ENCODE data around the gene SHC3. TPM values are rescaled to one million over a fixed set of nuclear protein-coding genes. Genes with fewer than 3 reads are reported as not detected.

Gene SHC3
- polyA plus RNA-seq, 1 donor = 0.61 TPM

DNA sequence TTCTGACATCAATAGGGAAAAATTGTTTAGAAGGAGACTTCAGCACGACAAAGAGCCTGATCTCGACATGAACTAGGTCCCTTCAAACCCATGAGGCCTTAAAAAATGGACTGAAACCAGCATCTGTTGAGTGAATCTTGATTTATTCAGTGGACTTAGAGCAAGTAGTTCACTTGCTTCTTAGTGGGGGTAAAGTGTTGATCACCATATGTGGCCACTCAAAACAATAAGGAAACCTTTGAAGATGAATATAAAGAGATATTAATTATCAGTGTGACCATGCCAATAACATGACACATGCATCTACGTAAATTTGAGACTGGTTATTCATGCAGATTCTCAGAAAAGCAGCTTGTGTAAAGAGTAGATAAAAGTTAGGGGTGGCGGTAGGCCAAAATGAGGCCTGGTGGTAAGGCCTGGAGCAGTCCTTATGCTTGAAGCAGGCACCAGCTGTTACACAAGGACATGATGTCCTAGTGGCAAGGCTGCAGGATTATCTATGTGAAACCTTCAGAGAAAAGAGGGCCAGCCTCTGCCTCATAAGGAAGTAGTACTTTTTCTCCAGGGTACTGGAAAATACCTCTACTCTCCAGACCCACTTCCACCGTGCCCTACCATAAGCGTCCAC, 126.0 kb downstream of the SHC3 start:
- DNase-seq (ENCODE audit: low read depth) = no peak

DNA sequence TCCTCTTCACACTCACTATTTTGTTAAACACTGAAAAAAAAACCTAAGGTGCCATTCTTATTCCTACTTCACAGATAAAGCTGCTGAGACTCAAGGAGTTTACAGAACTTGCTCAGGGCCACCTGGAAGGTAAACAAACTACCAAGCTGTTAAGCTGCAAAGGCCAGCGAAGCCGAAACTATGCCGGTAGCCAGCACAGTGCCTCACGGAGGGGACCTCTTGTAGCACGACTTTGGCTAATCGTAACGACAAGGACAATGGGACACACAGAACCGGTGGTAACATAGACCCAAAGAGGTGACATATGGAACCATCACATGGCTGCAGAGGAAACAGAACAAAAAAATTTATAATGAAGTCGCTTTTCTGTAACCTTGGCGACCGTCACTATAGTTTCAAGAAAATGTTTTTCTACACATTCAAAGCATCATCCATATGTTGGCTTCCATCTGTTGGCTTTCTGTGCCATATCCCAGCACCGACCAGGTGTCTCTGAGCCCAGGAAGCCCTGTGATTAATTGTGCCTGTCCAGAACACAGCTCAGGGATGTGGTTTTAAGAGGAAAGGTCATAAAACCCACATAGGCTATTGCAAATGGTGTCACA, 127.1 kb downstream of the SHC3 start:
- DNase-seq (ENCODE audit: low read depth) = no peak

DNA sequence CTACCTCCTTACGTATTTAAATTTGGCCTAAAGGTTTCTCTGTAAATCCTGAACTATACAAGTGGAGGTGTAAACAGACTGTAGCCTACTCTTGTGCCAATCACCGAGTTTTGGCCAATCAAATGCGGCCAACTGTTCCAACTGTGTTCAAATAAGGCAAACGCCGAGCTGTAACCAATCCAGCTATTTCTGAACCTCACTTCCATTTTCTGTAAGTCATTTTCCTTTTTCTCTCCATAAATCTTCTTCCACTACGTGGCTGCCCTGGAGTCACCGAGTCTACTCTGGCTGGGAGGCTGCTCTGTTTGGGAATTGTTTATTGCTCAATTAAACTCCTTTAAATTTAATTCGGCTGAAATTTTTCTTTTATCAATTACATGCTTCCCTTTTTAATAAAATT, 129.0 kb downstream of the SHC3 start:
- no peak for DNase-seq (ENCODE audit: low read depth)

DNA sequence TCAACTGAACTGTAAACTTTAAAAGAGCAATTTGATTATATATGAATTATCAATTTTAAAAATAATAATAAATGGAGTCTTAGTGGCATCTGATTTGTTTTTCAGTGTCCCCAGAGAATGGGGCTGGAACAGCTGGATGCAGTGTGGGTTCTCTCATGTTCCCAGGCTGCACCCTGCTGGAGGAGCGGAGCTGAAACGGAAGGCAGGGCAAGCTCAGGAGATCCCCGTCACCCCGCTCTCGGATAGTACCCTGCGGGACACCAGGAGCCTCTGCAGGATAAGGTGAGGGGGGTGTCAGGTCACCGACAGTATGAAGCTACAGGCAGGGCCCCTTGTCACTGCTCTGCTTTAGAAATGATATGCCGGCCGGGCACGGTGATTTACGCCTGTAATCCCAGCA, 130.0 kb downstream of the SHC3 start:
- DNase-seq (ENCODE audit: low read depth) = no peak

DNA sequence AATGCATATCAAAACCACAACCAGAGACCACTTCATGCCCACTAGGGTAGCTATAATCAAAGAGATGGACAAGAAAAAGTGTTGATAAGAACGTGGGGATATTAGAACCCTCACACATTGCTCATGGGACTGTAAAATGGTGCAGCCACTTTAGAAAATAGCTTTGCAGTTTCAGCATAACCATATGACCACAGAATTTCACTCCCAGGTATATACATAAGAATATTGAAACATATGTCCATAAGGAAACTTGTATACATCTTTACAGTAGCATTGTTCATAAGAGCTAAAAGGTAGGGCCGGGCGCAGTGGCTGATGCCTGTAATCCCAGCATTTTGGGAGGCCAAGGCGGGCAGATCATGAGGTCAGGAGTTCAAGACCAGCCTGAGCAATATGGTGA, 131.0 kb downstream of the SHC3 start:
- DNase-seq (ENCODE audit: low read depth) = no peak

DNA sequence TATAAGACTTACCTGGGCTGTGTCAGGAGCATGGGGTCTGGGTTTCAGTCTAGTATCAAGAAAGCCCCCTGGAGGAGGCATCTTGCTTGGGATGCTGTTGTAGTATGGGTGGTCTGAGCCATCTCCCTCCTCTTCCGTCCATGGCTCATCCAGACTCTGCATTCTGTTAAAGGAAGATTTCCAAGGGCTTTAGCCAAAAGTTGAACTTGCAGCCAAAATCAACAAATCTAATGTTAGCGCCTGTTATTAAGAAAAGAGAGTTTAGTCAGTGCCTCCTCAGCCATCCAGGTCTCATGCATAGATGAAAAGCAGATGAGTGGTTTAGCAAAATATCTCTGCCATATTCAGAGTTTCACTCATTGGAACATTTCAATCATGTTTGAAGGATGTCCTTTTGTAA, 131.8 kb downstream of the SHC3 start:
- DNase-seq (ENCODE audit: low read depth) = no peak

DNA sequence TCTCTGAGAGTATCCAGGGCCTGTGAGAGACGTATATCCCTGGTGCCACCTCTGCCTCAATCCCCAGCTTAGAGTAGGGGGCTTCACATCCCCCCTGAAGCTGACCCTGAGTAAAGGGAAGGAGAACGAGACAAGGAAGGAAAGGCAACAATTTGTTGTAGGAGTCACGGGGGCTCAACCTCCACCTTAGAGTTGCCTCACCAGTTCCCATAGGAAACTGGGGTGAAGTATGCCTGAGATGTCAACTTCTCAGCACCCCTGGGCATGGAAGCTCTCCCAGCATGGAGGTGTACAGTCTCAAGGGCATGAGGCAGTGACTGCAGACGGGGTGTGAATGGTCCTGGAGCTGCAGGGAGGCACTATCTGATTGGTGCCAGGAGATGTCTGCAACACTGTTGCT, 133.7 kb downstream of the SHC3 start:
- DNase-seq (ENCODE audit: low read depth) = no peak

DNA sequence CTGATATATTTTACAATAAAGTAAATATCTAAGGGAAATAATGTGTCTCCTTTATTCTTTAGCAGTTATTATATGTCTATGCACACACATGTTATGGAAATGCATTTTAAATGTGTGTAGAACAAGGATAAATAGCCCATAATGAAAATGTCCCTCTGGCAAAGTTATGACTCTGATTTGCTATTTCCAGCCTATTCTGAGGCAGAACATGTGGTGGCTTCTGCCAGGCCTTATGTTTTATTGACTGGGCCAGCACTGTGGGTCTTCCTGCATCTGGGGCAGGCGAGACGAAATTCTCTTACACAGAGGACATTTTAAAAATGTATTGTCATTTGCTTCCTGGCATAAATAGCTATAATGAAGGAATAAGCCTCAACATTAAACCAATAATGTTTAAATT, 134.5 kb downstream of the SHC3 start:
- DNase-seq (ENCODE audit: low read depth) = no peak

DNA sequence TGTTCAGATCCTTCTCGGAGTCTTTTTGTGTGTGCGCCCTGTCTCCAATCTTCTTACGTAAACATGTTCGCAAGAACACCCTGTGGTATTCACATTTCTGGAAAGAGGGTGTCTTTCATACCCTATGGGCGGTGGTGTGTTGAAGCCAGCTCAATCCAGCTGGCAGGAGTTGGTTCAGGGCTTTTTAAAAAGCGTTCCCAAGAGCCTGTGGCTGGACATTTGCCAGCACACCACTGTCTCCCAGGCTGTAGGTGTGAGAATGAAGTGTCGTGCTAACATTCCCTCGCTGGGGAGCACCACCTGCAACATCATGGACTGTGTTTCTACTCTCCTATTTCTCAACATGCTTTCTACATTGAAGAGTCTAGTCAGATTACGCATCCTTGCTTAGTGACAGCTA, 135.6 kb downstream of the SHC3 start:
- no peak for DNase-seq (ENCODE audit: low read depth)

DNA sequence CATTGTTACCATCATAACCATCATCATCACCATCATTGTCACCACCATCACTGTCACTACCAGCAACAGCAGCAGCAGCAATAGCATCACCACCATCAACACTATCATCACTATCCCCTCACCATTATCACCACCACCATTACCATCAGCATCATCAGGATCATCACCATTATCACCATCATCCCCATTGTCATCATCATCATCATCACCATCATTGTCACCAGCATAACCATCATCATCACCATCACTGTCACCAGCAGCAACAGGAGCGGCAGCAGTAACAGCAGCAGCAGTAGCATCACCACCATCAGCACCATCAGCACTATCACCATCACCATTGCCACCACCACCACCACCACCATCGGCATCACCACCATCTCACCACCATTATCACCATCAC, 139.0 kb downstream of the SHC3 start:
- no peak for DNase-seq (ENCODE audit: low read depth)

DNA sequence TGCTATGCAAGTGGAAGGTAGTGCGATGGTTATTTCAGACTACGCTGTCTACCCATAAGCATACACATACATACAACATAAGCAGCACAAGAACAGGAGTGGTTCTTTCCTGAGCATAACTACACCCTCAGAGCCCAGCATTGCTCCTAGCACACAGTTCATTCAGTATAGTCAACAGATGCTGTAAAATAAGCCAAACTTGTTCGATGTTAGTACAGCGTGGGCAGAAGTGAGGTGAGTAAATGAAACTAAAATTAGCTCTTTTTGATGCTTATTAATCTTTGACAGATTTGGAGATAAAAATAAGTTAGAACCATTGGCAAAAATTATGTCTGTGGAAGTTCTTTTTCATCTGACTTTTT, 139.5 kb downstream of the SHC3 start:
- DNase-seq (ENCODE audit: low read depth) = no peak

DNA sequence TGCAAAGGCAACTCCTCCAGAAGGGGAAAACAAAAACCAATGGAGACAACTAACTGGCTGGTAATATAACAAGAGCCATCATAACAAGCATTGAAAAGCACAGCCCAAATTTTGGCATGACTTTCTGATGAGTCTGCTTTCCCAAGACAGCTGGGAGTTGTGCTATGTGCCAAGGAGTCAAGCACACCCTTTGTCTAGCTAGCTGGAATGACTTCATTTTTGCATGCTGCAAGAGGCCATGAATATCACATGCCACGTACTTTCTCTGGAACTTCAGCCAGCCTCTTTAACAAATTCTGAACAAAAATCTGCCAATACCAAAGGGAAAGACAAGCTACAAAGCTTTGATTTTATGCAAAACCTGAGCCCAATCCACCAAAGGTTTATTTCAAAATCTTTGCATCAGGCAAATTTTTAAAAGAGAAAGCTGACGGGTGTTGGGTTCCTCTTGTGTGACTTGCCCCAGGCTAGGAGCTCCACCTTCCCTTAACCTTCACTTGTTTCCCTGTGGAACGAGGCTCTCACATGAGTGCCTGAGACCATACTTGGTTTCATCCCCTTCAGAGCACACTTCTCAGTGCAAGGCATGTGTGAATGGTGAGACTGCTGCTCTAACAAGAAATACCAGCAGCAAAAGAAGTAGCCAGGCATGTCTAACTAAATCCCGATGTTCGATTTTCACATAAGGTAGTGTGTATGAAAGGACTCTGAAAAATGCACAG, 140.1 kb downstream of the SHC3 start:
- no peak for DNase-seq (ENCODE audit: low read depth)

DNA sequence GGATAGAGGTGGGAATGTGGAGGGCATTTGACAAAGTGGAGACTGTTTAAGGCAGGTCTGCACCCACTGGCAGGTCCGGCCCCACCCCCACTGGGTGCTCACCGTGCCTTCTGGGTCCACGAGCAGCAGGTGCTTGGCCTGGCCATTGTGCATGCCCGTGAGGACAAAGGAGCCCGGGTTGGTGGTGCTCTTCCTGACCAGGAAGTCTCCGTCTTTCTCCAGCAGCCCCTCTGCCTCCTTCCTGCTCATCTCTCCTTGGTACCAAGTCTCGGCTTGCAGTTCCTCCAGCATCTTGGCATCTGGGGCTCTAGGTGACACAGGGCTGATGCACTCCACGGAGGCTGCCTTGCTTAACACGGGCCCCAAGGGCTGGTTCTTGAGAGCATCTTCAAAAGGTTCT, 140.7 kb downstream of the SHC3 start:
- DNase-seq (ENCODE audit: low read depth) = no peak

DNA sequence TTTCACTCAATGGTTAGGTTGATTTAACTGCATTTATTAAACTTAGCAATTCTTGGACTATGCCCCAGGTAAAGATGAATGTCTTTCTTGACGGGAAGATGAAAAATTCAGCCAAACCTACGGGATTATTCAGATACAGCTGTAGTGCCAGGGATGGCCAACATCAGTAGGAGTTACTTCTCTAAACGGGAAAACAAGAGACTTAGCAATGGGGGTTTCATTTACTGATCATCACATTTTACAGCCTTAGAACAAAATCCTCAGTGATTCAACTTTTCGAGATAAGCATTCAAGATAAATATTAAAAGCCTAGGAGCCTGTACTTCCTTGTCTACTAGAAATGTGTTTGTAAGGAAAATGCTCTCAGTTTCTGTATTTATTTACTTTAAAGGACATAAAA, 141.3 kb downstream of the SHC3 start:
- DNase-seq (ENCODE audit: low read depth) = no peak

DNA sequence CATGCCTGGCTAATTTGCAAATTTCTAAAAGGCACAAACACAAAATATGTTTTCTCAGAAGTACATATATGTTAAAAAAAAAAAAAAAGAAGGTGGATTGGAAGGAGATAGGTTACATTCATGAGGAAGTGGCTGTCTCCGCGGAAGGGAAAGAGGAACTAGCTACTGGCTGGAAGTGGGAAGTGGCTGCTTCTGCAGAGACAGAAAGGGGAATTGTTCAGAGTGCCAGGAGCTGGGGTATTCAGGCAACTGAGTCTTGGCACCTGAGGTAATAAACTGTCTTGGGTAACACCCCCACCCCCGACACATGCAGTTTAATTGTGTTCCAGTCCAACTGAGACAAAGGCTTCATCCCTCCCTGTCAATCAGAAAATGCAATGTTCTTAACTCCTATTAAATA, 141.7 kb downstream of the SHC3 start:
- DNase-seq (ENCODE audit: low read depth) = no peak

DNA sequence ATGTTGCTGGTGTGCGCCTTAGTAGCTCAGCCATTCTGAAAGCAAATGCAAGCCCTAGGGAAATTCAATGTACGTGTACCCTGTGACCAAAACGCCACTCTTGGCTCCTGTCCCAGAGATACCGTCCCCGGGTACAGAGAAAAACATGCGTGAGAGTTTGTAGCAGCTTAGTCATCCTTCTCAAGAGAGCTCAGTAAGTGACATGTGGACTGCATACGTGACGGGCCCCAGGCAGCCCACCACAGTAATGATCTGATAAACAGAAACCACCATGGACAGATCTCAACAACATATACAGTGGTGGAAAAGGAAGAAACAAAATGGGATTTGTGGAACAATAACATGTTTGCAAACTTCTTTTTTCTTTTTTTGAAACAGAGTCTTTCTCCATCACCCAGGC, 142.2 kb downstream of the SHC3 start:
- DNase-seq (ENCODE audit: low read depth) = no peak

DNA sequence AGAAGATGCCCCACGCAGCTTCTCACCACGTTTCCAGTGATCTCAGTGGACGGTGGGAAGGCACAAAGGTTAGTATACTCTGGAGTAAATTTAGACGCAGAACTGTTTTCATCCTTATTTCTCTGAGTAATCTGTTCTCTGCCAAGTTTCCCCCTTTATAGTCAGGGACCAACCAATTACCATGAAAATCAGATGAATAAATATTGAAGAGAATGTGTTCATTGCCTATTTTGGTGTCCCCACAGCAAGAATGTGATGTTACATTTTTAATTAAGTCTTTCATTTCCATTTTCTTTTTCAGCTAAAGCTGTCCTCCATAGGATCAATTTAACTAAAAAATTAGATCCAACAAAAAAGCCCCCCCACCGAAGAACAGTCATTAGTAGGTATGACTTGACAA, 146.0 kb downstream of the SHC3 start:
- DNase-seq (ENCODE audit: low read depth) = no peak

DNA sequence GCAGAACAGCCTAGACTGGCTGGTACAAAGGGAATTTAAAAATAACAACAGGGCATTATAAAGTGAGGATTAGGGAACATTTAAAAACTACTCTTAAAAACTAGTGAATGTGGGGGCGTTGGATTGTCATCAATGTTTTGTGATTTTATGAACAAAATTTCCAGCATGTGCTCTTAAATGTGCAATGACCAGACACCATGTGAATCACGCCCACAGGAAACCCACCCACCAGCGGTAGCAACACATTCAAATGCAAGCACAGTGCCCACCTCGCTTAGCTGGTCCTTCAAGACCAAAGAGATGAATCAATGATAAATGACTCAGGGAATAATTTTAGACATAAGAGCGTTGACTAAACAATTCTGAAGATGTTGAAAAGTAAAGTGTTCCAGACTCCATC, 146.4 kb downstream of the SHC3 start:
- DNase-seq (ENCODE audit: low read depth) = no peak

DNA sequence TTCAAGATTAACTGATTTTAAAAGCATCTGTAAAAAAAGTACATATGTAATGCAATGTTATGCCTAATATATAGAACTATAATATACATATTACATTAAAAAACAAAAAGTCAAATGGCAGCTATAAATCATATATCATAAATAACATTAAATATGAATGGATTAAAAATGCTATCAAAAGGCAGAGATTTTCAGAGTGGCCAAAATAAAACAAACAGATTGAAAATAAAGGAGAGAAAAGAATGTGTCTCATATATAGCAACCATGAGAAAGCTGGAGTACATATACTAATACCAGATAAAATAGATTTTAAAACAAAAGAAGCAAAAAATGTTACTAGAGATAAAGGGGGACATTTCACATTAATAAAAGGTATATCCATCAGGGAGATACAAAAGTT, 148.8 kb downstream of the SHC3 start:
- DNase-seq (ENCODE audit: low read depth) = no peak

DNA sequence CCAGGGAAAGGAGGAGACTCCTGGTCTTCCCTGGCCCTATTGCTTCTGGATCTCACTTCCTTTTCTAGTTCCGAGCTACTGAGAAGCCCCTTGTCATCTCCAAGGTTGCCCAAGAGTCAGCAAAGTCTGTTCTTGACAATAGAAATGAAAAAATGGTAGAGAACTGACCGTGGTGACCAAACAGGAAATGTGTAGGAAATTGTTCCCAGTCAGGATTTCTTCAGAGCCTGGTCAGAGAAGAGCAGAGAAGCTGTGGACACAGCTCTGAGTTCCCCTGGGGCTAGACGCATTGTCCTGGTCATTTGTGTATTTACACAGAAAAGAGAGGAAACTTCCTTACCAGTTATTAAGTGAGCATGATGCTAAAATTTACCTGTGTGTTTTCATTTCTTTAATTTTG, 151.7 kb downstream of the SHC3 start:
- no peak for DNase-seq (ENCODE audit: low read depth)

DNA sequence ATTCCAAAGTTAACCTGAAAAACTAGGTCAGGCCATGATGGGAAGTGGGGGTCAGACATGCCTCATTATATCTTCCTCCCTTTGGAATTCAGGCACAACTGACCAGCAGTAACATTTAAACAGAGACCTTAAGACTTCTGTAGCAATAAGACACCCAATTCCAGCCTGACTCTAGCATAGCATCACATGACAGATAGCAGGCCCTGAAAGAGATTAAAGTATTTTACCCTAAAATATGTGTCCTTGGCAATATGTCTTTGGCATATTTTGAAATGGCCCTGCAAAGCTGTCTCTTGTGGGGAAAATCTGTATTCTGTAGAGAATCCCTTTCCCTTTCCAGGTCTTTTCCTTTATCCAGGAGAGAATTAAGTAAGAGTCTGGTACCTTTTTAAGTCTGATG, 153.1 kb downstream of the SHC3 start:
- DNase-seq (ENCODE audit: low read depth) = no peak

DNA sequence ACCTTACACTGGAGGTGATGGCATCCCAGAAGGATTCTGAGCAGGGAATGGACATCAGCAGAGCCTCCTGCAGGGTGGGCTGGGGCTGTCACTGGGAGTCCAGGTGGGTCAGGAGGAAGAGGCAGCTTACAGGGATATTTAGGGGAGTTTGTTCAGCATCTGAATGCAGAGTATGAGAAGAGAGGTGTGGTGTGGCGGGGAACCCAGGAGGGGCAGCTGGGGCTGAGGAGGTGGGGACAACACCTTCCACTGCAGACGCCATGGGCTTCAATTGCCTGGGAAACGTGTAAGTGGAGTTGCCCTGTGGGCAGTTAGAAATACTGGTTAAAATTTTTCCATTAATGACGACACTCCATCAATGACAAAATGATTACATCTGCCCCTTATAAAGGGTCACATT, 153.9 kb downstream of the SHC3 start:
- DNase-seq (ENCODE audit: low read depth) = no peak

DNA sequence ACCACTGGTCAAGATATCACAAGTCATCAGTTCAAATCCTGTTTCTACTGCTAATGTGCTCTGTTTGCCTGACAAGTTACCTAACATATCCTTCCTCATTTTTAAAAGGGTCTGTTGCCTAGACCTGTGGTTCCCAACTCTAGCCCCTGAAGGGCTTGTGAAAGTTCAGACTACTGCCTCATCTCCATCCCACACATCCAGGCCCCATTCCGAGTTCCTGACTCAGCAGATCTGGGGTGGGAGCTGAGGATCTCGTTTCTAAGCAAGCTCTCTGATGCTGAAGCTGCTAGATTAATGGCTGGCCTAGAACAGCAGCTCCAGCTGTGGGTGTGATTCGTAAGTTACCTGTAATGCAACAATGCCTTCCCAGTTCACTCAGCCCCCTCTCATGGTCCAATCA, 154.9 kb downstream of the SHC3 start:
- DNase-seq (ENCODE audit: low read depth) = no peak

DNA sequence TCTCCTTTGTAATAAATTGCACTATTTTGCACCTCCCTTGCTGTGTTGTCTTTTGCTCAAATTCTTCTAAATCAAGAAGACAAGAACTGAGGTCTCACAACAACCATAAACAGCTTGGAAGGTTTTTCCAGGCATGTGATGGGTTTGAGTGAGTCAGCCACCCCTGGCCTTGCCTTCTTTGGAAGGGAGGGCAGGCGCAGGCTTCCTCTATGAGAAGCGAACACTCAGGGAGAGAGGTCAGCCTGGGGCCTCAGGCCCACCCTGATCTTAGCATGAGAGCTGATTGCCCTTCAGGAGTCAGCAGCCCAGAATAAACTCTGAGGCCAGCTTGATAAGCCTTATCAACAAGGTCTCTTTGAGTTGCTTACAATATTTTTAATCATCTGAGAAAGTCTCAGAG, 155.7 kb downstream of the SHC3 start:
- DNase-seq (ENCODE audit: low read depth) = no peak

Measured in forelimb muscle (tissue), 1 donor.